SK-N-SH (cell line): ENCODE measurements around the gene TRANK1. TPM values are rescaled to one million over a fixed set of nuclear protein-coding genes. Genes with fewer than 3 reads are reported as not detected.

Source experiments
- CTCF ChIA-PET: fragments of 300-600, 350-600 bp; formaldehyde crosslinking; extraction: SDS; loops from one replicate; lab custom pipeline; 2021; lab: Yijun Ruan, JAX
- POLR2A ChIA-PET: fragments of 350-600 bp; sonication (Branson Sonifier 250); formaldehyde crosslinking; extraction: SDS; loops from one replicate; lab custom pipeline; 2020; ENCODE audit warnings: antibody characterized with exemption, inconsistent platforms; lab: Yijun Ruan, JAX
- DNase-seq: peaks from one replicate; pipeline ENCODE4 v3.0.0; 2012
- H2AFZ ChIP-seq: fragments of 200-600 bp; sonication (generic); 2 replicates; pipeline ENCODE4 v1.8.1; 2016; ENCODE audit warnings: antibody characterized with exemption, mild to moderate bottlenecking, low read depth
- H3F3A ChIP-seq: fragments of 200-600 bp; sonication (generic); replicated peaks from 2 replicates; pipeline ENCODE3; 2016; ENCODE audit warnings: antibody characterized with exemption, mild to moderate bottlenecking; ENCODE audit not compliant: insufficient read depth
- H3K27ac ChIP-seq, 2 experiments: fragments of 200-500 bp in 1 of 2; fragments of 200-600 bp in 1 of 2; sonication (Bioruptor generic) in 1 of 2; sonication (generic), shearing (Covaris generic) in 1 of 2; 2 replicates each; pipeline versions ENCODE4 v1.5.1 to v1.6.1; 2014 to 2016; ENCODE audit warnings: low read depth in 2 of 2, inconsistent platforms in 1 of 2, low read length in 1 of 2, mild to moderate bottlenecking in 1 of 2, mixed read lengths in 1 of 2
- H3K27me3 ChIP-seq: fragments of 200-600 bp; sonication (generic), shearing (Covaris generic); 2 replicates; pipeline ENCODE4 v1.6.1; 2016; ENCODE audit warnings: mixed run types; ENCODE audit not compliant: insufficient read depth
- H3K36me3 ChIP-seq, 2 experiments: fragments of 200-500 bp in 1 of 2; fragments of 200-600 bp in 1 of 2; sonication (Bioruptor generic) in 1 of 2; sonication (generic) in 1 of 2; replicated peaks in 1 of 2; 2 replicates each; pipeline versions ENCODE3 to v1.5.1; 2014 to 2016; ENCODE audit warnings: low read length in 1 of 2, mild to moderate bottlenecking in 1 of 2; ENCODE audit not compliant: insufficient read depth in 2 of 2, control insufficient read depth in 1 of 2
- H3K4me1 ChIP-seq, 2 experiments: fragments of 200-500 bp in 1 of 2; fragments of 200-600 bp in 1 of 2; sonication (Bioruptor generic) in 1 of 2; sonication (generic), shearing (Covaris generic) in 1 of 2; 2 replicates each; pipeline versions ENCODE4 v1.5.1 to v1.6.1; 2014 to 2016; ENCODE audit warnings: low read depth in 1 of 2, low read length in 1 of 2, mixed run types in 1 of 2; ENCODE audit not compliant: insufficient read depth in 2 of 2, control insufficient read depth in 1 of 2
- H3K4me2 ChIP-seq: fragments of 200-600 bp; sonication (generic), shearing (Covaris generic); 2 replicates; pipeline ENCODE4 v1.6.1; 2017; ENCODE audit warnings: mixed run types
- H3K4me3 ChIP-seq, 2 experiments: fragments of 200-500 bp in 1 of 2; fragments of 200-600 bp in 1 of 2; sonication (Bioruptor generic) in 1 of 2; sonication (generic), shearing (Covaris generic) in 1 of 2; 2 replicates each; pipeline versions ENCODE4 v1.5.1 to v1.8.1; 2014 to 2016; ENCODE audit warnings: low read depth in 2 of 2, inconsistent platforms in 1 of 2, low read length in 1 of 2, mild to moderate bottlenecking in 1 of 2, mixed read lengths in 1 of 2, moderate library complexity in 1 of 2
- H3K79me2 ChIP-seq: fragments of 200-600 bp; sonication (generic); 2 replicates; pipeline ENCODE4 v1.8.1; 2017; ENCODE audit warnings: mild to moderate bottlenecking; ENCODE audit not compliant: insufficient read depth
- H3K9ac ChIP-seq: fragments of 200-600 bp; sonication (generic); 2 replicates; pipeline ENCODE4 v1.6.1; 2017; ENCODE audit warnings: mixed run types
- H3K9me2 ChIP-seq: fragments of 200-600 bp; sonication (generic); 2 replicates; pipeline ENCODE4 v1.6.1; 2017; ENCODE audit warnings: mixed run types
- H3K9me3 ChIP-seq: fragments of 200-600 bp; sonication (generic); 2 replicates; pipeline ENCODE4 v1.6.1; 2017; ENCODE audit warnings: mixed run types, mild to moderate bottlenecking, moderate library complexity
- H4K20me1 ChIP-seq: fragments of 200-600 bp; sonication (generic); 2 replicates; pipeline ENCODE4 v1.6.1; 2017; ENCODE audit warnings: mild to moderate bottlenecking, mixed run types; ENCODE audit not compliant: insufficient read depth
- CHD2 ChIP-seq: fragments of 150-350 bp; IDR thresholded peaks from 2 replicates; pipeline ENCODE4 v1.6.1; 2018; ENCODE audit warnings: low read length; ENCODE audit not compliant: partially characterized antibody
- CTCF ChIP-seq: fragments of 200-600 bp; sonication (generic); IDR thresholded peaks from 2 replicates; pipeline ENCODE4 v1.6.1; 2017; ENCODE audit warnings: antibody characterized with exemption, mild to moderate bottlenecking, moderate library complexity
- EP300 ChIP-seq, 2 experiments: IDR thresholded peaks; 2 replicates each; pipeline versions ENCODE4 v1.4.0 to v1.6.1; 2012; ENCODE audit warnings: borderline replicate concordance in 1 of 2, low read depth in 1 of 2, low read length in 1 of 2
- EZH2phosphoT487 ChIP-seq: fragments of 200-600 bp; sonication (generic); IDR thresholded peaks from 2 replicates; pipeline ENCODE4 v1.6.1; 2017; ENCODE audit warnings: low read depth, mixed run types, mild to moderate bottlenecking, antibody characterized with exemption, moderate library complexity, borderline replicate concordance
- FOXM1 ChIP-seq: IDR thresholded peaks from 2 replicates; pipeline ENCODE4 v1.4.0; 2012; ENCODE audit warnings: low read depth, mild to moderate bottlenecking
- GABPA ChIP-seq: IDR thresholded peaks from 2 replicates; pipeline ENCODE4 v1.4.0; 2012; ENCODE audit warnings: low read depth, mild to moderate bottlenecking
- GATA2 ChIP-seq: sonication (generic); formaldehyde crosslinking; IDR thresholded peaks from 2 replicates; pipeline ENCODE4 v1.5.0; 2020; ENCODE audit warnings: mild to moderate bottlenecking, missing genetic modification reagents
- JUND ChIP-seq: IDR thresholded peaks from 2 replicates; pipeline ENCODE4 v1.4.0; 2012
- MAX ChIP-seq: IDR thresholded peaks from 2 replicates; pipeline ENCODE4 v1.4.0; 2012; ENCODE audit warnings: low read depth
- MEF2A ChIP-seq: IDR thresholded peaks from 2 replicates; pipeline ENCODE4 v1.4.0; 2012; ENCODE audit warnings: low read depth, borderline replicate concordance
- MXI1 ChIP-seq: IDR thresholded peaks from 2 replicates; pipeline ENCODE4 v1.6.1; 2012; ENCODE audit warnings: mild to moderate bottlenecking, low read depth, low read length, improper control_type of control experiment
- POLR2AphosphoS5 ChIP-seq: IDR thresholded peaks from 2 replicates; pipeline ENCODE4 v1.6.1; 2012; ENCODE audit warnings: low read depth, low read length
- RCOR1 ChIP-seq: fragments of 150-350 bp; IDR thresholded peaks from 2 replicates; pipeline ENCODE4 v1.6.1; 2017; ENCODE audit warnings: antibody characterized with exemption, low read length
- RFX5 ChIP-seq: IDR thresholded peaks from 2 replicates; pipeline ENCODE4 v1.6.1; 2012; ENCODE audit warnings: mild to moderate bottlenecking, improper control_type of control experiment, low read length
- SMC3 ChIP-seq: IDR thresholded peaks from 2 replicates; pipeline ENCODE4 v1.6.1; 2012; ENCODE audit warnings: low read depth, low read length, improper control_type of control experiment
- TCF12 ChIP-seq: IDR thresholded peaks from 2 replicates; pipeline ENCODE4 v1.4.0; 2012
- TEAD4 ChIP-seq: IDR thresholded peaks from 2 replicates; pipeline ENCODE4 v1.4.0; 2012; ENCODE audit warnings: mild to moderate bottlenecking, borderline replicate concordance; ENCODE audit not compliant: insufficient read depth
- WGBS: methylation state at CpG from one replicate; pipeline ENCODE4 v1.1.6; 2017; ENCODE audit warnings: low lambda C conversion rate; 5-methylcytosine and 5-hydroxymethylcytosine counted together
- polyA plus RNA-seq, 3 experiments: library from polyadenylated mRNA; depleted of rRNA; stranded (reverse); fragments of >200 nt; gene quantifications; 2 replicates each; pipeline ENCODE4 v1.2.3, GENCODE V29; 2012
- TF ChIP-seq, protein P1 (sequence below): IDR thresholded peaks from 2 replicates; pipeline ENCODE4 v1.4.0; 2012; ENCODE audit warnings: low read depth, borderline replicate concordance
- TF ChIP-seq, protein P2 (sequence below): IDR thresholded peaks from 2 replicates; pipeline ENCODE4 v1.6.1; 2012; ENCODE audit warnings: mild to moderate bottlenecking, low read depth, low read length, moderate library complexity
- TF ChIP-seq, protein P3 (sequence below): IDR thresholded peaks from 2 replicates; pipeline ENCODE4 v1.4.0; 2012; ENCODE audit warnings: low read depth, borderline replicate concordance

Gene TRANK1
- polyA plus RNA-seq, 1 of the 3 experiments (the other 2 are of a cell fraction), result 0.16 TPM

DNA sequence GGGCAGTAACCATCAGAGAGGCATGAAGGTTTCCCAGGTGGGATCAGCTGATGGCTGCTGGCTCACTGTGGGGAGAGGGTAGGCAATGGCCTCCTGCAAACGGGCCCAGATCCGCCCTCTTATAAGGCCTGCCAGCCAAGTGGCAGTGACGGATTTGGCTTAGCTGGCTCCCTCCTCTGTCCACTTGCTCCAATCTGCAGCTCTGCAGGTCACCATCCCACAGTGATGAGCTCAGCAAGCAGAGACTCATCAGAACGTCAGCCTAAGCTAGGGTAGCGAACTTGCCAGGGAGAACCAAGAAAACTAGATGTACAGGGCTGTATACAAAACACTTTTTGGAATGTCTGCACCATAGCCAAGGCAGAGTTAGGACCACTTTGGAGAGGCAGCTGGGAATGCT is 117.7 kb downstream of the TRANK1 start:
- Histone ChIP-seq H3K4me3 (no peak overlapping the region), H3K79me2 (no peaks in the 10 kb centered on the region), H3K9me3 (no peaks in the 10 kb centered on the region), H3K27me3 (no peaks in the 10 kb centered on the region), H3K36me3 (no peaks in the 10 kb centered on the region), H3K9ac (no peak overlapping the region), H2AFZ (no peak overlapping the region), H3K27ac (no peak overlapping the region), H3K4me1 (no peaks in the 10 kb centered on the region; a peak in 1 of 4 replicates), H3F3A (no peaks in the 10 kb centered on the region), H4K20me1 (no peaks in the 10 kb centered on the region), H3K9me2 (no peaks in the 10 kb centered on the region), H3K4me2 (no peak overlapping the region)
- TF ChIP-seq, protein P1, sequence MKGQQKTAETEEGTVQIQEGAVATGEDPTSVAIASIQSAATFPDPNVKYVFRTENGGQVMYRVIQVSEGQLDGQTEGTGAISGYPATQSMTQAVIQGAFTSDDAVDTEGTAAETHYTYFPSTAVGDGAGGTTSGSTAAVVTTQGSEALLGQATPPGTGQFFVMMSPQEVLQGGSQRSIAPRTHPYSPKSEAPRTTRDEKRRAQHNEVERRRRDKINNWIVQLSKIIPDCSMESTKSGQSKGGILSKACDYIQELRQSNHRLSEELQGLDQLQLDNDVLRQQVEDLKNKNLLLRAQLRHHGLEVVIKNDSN, result no peak
- TF ChIP-seq JUND (no peak), MAX (no peak), FOXM1 (no peak), RCOR1 (no peak), MEF2A (no peak), POLR2AphosphoS5 (no peak), TEAD4 (no peak), RFX5 (no peak), SMC3 (no peak), GABPA (no peak), TCF12 (no peak), EZH2phosphoT487 (no peak), GATA2 (CRISPR knock-in tag) (no peak), CHD2 (no peak), MXI1 (no peak), CTCF (no peak), EP300 (IDR thresholded peaks at IDR 0.05; ENCODE audit: borderline replicate concordance in 1 of 2, low read depth in 1 of 2, low read length in 1 of 2) (no peak)
- TF ChIP-seq, protein P2, sequence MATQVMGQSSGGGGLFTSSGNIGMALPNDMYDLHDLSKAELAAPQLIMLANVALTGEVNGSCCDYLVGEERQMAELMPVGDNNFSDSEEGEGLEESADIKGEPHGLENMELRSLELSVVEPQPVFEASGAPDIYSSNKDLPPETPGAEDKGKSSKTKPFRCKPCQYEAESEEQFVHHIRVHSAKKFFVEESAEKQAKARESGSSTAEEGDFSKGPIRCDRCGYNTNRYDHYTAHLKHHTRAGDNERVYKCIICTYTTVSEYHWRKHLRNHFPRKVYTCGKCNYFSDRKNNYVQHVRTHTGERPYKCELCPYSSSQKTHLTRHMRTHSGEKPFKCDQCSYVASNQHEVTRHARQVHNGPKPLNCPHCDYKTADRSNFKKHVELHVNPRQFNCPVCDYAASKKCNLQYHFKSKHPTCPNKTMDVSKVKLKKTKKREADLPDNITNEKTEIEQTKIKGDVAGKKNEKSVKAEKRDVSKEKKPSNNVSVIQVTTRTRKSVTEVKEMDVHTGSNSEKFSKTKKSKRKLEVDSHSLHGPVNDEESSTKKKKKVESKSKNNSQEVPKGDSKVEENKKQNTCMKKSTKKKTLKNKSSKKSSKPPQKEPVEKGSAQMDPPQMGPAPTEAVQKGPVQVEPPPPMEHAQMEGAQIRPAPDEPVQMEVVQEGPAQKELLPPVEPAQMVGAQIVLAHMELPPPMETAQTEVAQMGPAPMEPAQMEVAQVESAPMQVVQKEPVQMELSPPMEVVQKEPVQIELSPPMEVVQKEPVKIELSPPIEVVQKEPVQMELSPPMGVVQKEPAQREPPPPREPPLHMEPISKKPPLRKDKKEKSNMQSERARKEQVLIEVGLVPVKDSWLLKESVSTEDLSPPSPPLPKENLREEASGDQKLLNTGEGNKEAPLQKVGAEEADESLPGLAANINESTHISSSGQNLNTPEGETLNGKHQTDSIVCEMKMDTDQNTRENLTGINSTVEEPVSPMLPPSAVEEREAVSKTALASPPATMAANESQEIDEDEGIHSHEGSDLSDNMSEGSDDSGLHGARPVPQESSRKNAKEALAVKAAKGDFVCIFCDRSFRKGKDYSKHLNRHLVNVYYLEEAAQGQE, result no peak
- TF ChIP-seq, protein P3, sequence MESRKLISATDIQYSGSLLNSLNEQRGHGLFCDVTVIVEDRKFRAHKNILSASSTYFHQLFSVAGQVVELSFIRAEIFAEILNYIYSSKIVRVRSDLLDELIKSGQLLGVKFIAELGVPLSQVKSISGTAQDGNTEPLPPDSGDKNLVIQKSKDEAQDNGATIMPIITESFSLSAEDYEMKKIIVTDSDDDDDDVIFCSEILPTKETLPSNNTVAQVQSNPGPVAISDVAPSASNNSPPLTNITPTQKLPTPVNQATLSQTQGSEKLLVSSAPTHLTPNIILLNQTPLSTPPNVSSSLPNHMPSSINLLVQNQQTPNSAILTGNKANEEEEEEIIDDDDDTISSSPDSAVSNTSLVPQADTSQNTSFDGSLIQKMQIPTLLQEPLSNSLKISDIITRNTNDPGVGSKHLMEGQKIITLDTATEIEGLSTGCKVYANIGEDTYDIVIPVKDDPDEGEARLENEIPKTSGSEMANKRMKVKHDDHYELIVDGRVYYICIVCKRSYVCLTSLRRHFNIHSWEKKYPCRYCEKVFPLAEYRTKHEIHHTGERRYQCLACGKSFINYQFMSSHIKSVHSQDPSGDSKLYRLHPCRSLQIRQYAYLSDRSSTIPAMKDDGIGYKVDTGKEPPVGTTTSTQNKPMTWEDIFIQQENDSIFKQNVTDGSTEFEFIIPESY, result no peak
- no peak for DNase-seq
- WGBS, result 11% methylated on average over 2 of the region's 5 CpGs
- ChIA-PET CTCF (interaction anchor here (1.5 kb wide), 1 partner anchor 10 kb away, joined by 5 read pairs; no protein-coding TSS in a partner anchor), POLR2A (no interaction called here)
